ENCODE results near the gene VAV1. TPM values are rescaled to one million over a fixed set of nuclear protein-coding genes. Genes with fewer than 3 reads are reported as not detected.
A peak's percentile ranks its signal among the peaks of the same experiment; 100 is the strongest.

Gene VAV1
- total and polyA plus RNA-seq, 9 of the 15 experiments (the other 6 are each of a cell fraction or from before 2014, with no cell fraction given): 0.46 to 20.1 (median 11.1) TPM

DNA sequence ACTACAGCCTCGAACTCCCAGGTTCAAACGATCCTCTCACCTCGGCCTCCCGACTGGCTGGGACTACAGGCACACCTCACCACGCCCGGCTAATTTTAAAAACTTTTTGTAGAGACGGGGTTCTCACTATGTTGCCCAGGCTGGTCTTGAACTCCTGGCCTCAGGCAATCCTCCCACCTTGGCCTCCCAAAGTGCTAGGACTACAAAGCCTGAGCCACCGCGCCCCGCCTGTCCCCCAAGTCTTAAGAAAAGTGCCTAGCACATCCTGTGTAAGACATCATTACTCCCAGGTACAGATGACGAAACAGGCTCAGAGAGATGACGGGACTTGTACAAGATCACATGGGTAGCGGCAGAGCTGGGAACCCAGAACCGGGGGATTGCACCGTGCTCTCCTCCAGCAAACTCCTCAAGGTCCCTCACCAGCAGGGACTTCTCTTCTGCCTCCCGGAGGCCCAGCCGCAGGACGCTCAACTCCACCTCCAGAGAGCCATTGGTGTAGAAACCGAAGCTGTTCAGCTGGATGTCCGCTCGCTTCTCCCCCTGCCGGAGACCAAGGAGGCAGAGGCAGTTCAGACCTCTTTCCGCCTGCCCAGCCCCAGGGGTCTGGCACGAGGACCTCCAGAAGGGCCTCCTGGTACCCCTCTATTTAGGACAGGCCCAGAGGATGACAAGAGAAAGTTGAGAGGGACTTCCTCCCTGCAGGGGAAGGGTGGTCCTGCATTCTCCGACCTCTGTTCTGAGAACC is 36.2 kb upstream of the VAV1 start (continued):
- TF ChIP-seq, protein P1, sequence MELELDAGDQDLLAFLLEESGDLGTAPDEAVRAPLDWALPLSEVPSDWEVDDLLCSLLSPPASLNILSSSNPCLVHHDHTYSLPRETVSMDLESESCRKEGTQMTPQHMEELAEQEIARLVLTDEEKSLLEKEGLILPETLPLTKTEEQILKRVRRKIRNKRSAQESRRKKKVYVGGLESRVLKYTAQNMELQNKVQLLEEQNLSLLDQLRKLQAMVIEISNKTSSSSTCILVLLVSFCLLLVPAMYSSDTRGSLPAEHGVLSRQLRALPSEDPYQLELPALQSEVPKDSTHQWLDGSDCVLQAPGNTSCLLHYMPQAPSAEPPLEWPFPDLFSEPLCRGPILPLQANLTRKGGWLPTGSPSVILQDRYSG (tag; conservative IDR thresholded peaks at IDR 0.05; ENCODE audit: low read depth): no peak
- TF ChIP-seq, protein P2, sequence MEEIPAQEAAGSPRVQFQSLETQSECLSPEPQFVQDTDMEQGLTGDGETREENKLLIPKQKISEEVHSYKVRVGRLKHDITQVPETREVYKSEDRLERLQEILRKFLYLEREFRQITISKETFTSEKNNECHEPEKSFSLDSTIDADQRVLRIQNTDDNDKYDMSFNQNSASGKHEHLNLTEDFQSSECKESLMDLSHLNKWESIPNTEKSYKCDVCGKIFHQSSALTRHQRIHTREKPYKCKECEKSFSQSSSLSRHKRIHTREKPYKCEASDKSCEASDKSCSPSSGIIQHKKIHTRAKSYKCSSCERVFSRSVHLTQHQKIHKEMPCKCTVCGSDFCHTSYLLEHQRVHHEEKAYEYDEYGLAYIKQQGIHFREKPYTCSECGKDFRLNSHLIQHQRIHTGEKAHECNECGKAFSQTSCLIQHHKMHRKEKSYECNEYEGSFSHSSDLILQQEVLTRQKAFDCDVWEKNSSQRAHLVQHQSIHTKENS (CRISPR knock-in tag; IDR thresholded peaks at IDR 0.05): no peak
- TF ChIP-seq MCM2 (IDR thresholded peaks at IDR 0.05; ENCODE audit: low read depth): no peak
- no peak for TF ChIP-seq PML (IDR thresholded peaks at IDR 0.05; ENCODE audit: low read length)
- TF ChIP-seq, protein P3, sequence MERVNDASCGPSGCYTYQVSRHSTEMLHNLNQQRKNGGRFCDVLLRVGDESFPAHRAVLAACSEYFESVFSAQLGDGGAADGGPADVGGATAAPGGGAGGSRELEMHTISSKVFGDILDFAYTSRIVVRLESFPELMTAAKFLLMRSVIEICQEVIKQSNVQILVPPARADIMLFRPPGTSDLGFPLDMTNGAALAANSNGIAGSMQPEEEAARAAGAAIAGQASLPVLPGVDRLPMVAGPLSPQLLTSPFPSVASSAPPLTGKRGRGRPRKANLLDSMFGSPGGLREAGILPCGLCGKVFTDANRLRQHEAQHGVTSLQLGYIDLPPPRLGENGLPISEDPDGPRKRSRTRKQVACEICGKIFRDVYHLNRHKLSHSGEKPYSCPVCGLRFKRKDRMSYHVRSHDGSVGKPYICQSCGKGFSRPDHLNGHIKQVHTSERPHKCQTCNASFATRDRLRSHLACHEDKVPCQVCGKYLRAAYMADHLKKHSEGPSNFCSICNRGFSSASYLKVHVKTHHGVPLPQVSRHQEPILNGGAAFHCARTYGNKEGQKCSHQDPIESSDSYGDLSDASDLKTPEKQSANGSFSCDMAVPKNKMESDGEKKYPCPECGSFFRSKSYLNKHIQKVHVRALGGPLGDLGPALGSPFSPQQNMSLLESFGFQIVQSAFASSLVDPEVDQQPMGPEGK (CRISPR knock-in tag; IDR thresholded peaks at IDR 0.05; ENCODE audit: borderline replicate concordance): no peak
- no peak for TF ChIP-seq MCM5 (IDR thresholded peaks at IDR 0.05; ENCODE audit: low read depth)
- TF ChIP-seq, protein P4, sequence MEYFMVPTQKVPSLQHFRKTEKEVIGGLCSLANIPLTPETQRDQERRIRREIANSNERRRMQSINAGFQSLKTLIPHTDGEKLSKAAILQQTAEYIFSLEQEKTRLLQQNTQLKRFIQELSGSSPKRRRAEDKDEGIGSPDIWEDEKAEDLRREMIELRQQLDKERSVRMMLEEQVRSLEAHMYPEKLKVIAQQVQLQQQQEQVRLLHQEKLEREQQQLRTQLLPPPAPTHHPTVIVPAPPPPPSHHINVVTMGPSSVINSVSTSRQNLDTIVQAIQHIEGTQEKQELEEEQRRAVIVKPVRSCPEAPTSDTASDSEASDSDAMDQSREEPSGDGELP (CRISPR knock-in tag; IDR thresholded peaks at IDR 0.05; ENCODE audit: borderline replicate concordance): peak; percentile 98
- TF ChIP-seq FOXJ2 (tag; IDR thresholded peaks at IDR 0.05): no peak
- no peak for TF ChIP-seq RBM34 (IDR thresholded peaks at IDR 0.05; ENCODE audit: borderline replicate concordance, insufficient read depth, low read length)
- no peak for TF ChIP-seq XRCC4 (IDR thresholded peaks at IDR 0.05; ENCODE audit: extremely low read depth, insufficient read depth, insufficient read length)
- TF ChIP-seq NFE2 (IDR thresholded peaks at IDR 0.05; ENCODE audit: low read depth): no peak
- TF ChIP-seq ERF (CRISPR knock-in tag; IDR thresholded peaks at IDR 0.05): no peak
- TF ChIP-seq PTTG1 (tag; IDR thresholded peaks at IDR 0.05; ENCODE audit: low read depth): no peak
- TF ChIP-seq SNIP1 (IDR thresholded peaks at IDR 0.05; ENCODE audit: low read depth): no peak
- TF ChIP-seq NFIC (IDR thresholded peaks at IDR 0.05): no peak
- TF ChIP-seq SLC30A9 (CRISPR knock-in tag; IDR thresholded peaks at IDR 0.05): no peak
- peak; percentile 58 for TF ChIP-seq NCOA1 (IDR thresholded peaks at IDR 0.05; ENCODE audit: low read depth)
- TF ChIP-seq, protein P5, sequence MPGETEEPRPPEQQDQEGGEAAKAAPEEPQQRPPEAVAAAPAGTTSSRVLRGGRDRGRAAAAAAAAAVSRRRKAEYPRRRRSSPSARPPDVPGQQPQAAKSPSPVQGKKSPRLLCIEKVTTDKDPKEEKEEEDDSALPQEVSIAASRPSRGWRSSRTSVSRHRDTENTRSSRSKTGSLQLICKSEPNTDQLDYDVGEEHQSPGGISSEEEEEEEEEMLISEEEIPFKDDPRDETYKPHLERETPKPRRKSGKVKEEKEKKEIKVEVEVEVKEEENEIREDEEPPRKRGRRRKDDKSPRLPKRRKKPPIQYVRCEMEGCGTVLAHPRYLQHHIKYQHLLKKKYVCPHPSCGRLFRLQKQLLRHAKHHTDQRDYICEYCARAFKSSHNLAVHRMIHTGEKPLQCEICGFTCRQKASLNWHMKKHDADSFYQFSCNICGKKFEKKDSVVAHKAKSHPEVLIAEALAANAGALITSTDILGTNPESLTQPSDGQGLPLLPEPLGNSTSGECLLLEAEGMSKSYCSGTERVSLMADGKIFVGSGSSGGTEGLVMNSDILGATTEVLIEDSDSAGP (CRISPR knock-in tag; IDR thresholded peaks at IDR 0.05): no peak
- no peak for TF ChIP-seq PCBP1 (IDR thresholded peaks at IDR 0.05; ENCODE audit: low read depth, low read length, poor library complexity, severe bottlenecking)

All from K562 (cell line).